ENCODE results near the gene MYOM1. TPM values are rescaled to one million over a fixed set of nuclear protein-coding genes. Genes with fewer than 3 reads are reported as not detected.

MYOM1 gene
- total and polyA plus RNA-seq, 2 donors from 2014 or later, result 2.1 to 6.8 TPM

GRCh38 chr18:3170441-3171161, 49.2 kb downstream of the MYOM1 start:
- no peaks in the 10 kb centered on the region for H3K9me3 ChIP-seq (ENCODE audit: control insufficient read depth in 2 of 3, insufficient read depth in 1 of 3, low read length in 3 of 3)
- intact Hi-C loops (cut with DNase I), result no loop called here
- H3K27ac ChIP-seq (ENCODE audit: low read depth in 2 of 2, low read length in 2 of 2), result no peak overlapping the region
- H3K27me3 ChIP-seq (ENCODE audit: control insufficient read depth, insufficient read depth, low read length), result no peaks in the 10 kb centered on the region
- no peak for TF ChIP-seq CTCF (IDR thresholded peaks at IDR 0.05; ENCODE audit: borderline replicate concordance, extremely low read depth, insufficient read depth)
- FAIRE-seq (no peak), DNase-seq (no peak)
- no peaks in the 10 kb centered on the region for H3K36me3 ChIP-seq (ENCODE audit: control insufficient read depth in 2 of 3, insufficient read depth in 3 of 3, low read length in 3 of 3)
- no peaks in the 10 kb centered on the region for H3K4me1 ChIP-seq (ENCODE audit: control insufficient read depth in 2 of 3, insufficient read depth in 2 of 3, low read depth in 1 of 3, low read length in 3 of 3)
- H3K4me3 ChIP-seq (ENCODE audit: low read length in 3 of 3), result no peak overlapping the region
- H3K9ac ChIP-seq (ENCODE audit: low read length in 3 of 3), result no peak overlapping the region

- FAIRE-seq (no peak), DNase-seq (no peak)
- no peak overlapping the region for H3K9ac ChIP-seq (ENCODE audit: low read length in 3 of 3)
- no peaks in the 10 kb centered on the region for H3K36me3 ChIP-seq (ENCODE audit: control insufficient read depth in 2 of 3, insufficient read depth in 3 of 3, low read length in 3 of 3)
- H3K9me3 ChIP-seq (ENCODE audit: control insufficient read depth in 2 of 3, insufficient read depth in 1 of 3, low read length in 3 of 3), result no peaks in the 10 kb centered on the region
- no peak overlapping the region for H3K4me3 ChIP-seq (ENCODE audit: low read length in 3 of 3)
- no peak for TF ChIP-seq CTCF (IDR thresholded peaks at IDR 0.05; ENCODE audit: borderline replicate concordance, extremely low read depth, insufficient read depth)
- no peaks in the 10 kb centered on the region for H3K27me3 ChIP-seq (ENCODE audit: control insufficient read depth, insufficient read depth, low read length)
- no peaks in the 10 kb centered on the region for H3K4me1 ChIP-seq (ENCODE audit: control insufficient read depth in 2 of 3, insufficient read depth in 2 of 3, low read depth in 1 of 3, low read length in 3 of 3)
- intact Hi-C loops (cut with DNase I), result no loop called here
- H3K27ac ChIP-seq (ENCODE audit: low read depth in 2 of 2, low read length in 2 of 2), result no peak overlapping the region
These were observed 55.4 kb downstream of the MYOM1 start for GRCh38 chr18:3164381-3164780.

- no peak for FAIRE-seq
- DNase-seq, result no peak
- H3K27me3 ChIP-seq (ENCODE audit: control insufficient read depth, insufficient read depth, low read length), result no peaks in the 10 kb centered on the region
These were observed 55.8 kb downstream of the MYOM1 start for GRCh38 chr18:3163968-3164367.

More at GRCh38 chr18:3163968-3164367, 55.8 kb downstream of the MYOM1 start:
- no peak for TF ChIP-seq CTCF (IDR thresholded peaks at IDR 0.05; ENCODE audit: borderline replicate concordance, extremely low read depth, insufficient read depth)
- H3K27ac ChIP-seq (ENCODE audit: low read depth in 2 of 2, low read length in 2 of 2), result no peak overlapping the region
- H3K4me3 ChIP-seq (ENCODE audit: low read length in 3 of 3), result no peak overlapping the region
- H3K4me1 ChIP-seq (ENCODE audit: control insufficient read depth in 2 of 3, insufficient read depth in 2 of 3, low read depth in 1 of 3, low read length in 3 of 3), result no peaks in the 10 kb centered on the region
- no peaks in the 10 kb centered on the region for H3K9me3 ChIP-seq (ENCODE audit: control insufficient read depth in 2 of 3, insufficient read depth in 1 of 3, low read length in 3 of 3)
- H3K9ac ChIP-seq (ENCODE audit: low read length in 3 of 3), result no peak overlapping the region
- intact Hi-C loops (cut with DNase I), result no loop called here
- no peaks in the 10 kb centered on the region for H3K36me3 ChIP-seq (ENCODE audit: control insufficient read depth in 2 of 3, insufficient read depth in 3 of 3, low read length in 3 of 3)

All from kidney (tissue), 14 donors.